ENCODE measurements around the gene DNAH2. TPM values are rescaled to one million over a fixed set of nuclear protein-coding genes. Genes with fewer than 3 reads are reported as not detected.

Gene DNAH2
- polyA plus RNA-seq, 4 donors: 0.29 to 0.49 (median 0.38) TPM

DNA sequence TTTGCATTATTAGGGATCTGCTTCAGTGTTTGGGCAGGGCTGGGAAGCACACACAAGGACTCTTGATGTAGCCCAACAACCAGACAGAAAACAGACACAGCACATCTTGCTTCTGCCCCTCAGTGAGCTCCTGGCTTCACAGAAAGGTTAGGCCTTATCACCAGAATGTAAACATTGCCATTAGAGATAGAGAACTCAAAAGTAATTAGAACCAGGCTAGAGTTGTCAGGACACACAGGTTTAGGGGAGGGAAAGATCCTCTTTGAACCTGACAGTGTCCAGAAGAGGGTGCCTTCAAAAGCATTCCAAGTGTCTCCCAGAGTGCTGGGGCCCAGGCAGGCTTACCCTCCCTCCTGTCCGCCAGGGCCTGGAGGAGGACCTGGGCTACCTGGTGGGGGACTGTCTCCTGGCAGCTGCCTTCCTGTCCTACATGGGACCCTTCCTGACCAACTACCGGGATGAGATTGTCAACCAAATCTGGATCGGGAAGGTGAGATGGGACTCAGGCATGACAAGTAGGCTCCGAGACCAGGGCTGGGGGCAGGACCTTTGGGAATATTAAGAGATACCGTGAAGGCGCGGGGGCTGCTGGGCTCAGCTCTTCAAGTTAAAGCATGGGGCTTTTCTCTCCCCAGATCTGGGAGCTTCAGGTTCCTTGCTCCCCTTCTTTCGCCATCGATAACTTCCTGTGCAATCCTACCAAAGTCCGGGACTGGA lies 99.5 kb downstream of the DNAH2 start:
- no peak for DNase-seq (ENCODE audit: low read depth in 4 of 4, low spot score in 3 of 4)

DNA sequence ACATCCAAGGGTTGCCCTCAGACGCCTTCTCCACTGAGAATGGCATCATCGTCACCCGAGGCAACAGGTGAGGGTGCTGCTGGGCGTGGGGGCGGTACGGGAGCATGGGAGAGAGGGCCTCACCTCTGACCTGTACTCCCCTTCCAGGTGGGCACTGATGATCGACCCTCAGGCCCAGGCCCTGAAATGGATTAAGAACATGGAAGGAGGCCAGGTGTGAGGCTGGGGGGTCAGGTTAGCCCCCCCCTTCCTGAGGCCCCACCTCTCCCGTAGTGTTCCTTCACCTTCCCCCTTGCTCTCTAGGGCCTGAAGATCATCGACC lies 100.1 kb downstream of the DNAH2 start:
- no peak for DNase-seq (ENCODE audit: low read depth in 4 of 4, low spot score in 3 of 4)

DNA sequence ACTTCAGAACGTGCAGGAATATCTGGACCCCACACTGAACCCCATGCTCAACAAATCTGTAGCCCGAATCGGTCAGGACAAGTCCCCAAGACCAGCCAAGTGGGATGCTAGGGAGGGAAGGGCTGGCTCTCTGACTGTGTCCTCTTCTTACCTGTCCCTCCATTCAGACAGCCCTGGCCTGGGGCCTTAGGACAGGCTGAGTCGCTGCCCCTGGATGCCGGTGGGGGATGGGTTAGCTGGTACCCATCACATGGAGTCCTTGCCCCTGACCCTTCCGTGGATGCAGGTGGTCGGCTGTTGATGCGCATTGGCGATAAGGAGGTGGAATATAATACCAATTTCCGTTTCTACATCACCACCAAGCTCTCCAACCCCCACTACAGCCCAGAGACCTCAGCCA lies 100.5 kb downstream of the DNAH2 start:
- no peak for DNase-seq (ENCODE audit: low read depth in 4 of 4, low spot score in 3 of 4)

DNA sequence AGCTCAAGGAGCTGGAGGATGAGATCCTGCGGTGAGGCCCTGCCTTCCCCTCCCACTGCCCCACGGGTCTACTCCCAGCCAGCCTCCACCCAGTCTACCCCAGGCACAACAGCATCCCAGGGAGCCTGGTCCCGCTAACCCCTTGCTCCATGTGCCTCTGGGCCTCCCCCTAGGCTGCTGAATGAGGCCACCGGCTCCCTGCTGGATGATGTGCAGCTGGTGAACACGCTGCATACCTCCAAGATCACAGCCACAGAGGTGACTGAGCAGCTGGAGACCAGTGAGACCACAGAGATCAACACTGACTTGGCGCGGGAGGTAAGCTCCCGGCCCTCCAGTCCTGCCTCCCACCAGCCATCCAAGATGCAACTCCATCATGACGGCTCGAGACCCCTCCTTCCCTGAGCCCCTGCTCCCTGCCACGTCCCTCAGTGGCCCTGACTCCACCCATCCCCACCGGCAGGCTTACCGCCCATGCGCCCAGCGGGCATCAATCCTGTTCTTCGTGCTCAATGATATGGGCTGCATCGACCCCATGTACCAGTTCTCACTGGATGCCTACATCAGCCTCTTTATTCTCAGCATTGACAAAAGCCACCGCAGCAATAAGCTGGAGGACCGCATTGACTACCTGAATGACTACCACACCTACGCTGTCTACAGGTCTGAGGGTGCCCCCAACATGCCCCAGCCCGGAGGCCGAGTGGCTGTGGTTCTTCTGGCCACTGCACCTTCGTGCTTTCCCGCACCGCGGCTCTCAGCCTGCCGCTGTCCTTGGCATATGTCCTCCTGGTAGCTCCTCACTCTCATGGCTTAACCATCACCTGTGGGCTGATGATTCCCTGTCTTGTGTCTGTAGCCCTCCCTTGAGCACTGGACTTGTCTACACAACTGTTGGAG lies 101.5 kb downstream of the DNAH2 start:
- no peak for DNase-seq (ENCODE audit: low read depth in 4 of 4, low spot score in 3 of 4)

DNA sequence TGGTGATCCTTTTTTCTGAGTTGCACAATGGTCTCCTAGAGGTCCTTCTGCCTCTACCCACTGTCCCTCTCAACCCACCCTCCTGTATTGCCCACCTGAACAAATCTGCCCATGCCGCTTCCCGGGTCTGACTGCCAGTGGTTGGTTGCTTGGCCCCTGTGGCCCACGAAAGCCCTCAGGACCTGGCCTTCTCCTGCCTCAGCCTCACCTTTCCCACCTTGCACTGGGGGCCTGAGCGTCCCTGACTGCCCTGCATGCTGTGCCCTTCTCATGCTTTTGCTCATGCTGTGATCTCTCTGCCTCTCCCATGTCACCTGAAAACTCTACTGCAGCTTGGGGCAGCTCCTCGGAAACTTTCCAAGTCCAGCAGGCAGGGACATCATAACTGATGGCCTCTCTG lies 102.7 kb downstream of the DNAH2 start:
- DNase-seq (ENCODE audit: low read depth in 4 of 4, low spot score in 3 of 4): no peak

DNA sequence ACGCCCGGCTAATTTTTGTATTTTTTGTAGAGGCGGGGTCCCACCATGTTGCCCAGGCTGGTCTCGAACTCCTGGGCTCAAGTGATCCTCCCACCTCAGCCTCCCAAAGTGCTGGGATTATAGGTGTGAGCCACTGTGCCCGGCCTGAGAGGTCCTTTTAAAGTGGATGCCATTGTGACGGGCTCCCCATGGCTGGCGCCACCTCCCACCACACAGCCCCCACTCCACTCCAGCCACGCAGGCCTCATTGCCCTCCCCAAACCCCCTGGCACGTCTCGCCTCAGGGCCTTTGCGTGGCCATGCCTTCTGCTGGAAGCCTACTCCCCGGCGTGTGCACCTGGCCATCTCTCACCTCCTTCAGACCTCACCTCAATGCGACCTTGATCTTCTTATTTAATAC lies 104.6 kb downstream of the DNAH2 start:
- no peak for DNase-seq (ENCODE audit: low read depth in 4 of 4, low spot score in 3 of 4)

DNA sequence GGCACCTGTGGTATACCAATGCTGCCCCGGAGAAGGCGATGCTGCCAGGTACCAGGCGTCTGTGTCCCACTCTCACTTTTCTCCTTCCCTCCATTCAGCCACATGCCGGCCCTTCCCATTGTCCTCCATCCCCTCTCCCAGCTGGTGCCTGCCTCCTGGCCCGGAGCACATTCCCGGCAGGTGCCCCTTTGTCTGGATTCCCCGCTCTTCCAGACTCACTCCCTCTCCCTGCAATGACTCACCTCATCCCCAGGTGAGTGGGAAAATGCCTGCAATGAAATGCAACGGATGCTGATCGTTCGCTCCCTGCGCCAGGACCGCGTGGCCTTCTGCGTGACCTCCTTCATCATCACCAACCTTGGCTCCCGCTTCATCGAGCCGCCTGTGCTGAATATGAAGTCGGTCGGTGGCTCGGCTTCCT lies 106.0 kb downstream of the DNAH2 start:
- no peak for DNase-seq (ENCODE audit: low read depth in 4 of 4, low spot score in 3 of 4)

DNA sequence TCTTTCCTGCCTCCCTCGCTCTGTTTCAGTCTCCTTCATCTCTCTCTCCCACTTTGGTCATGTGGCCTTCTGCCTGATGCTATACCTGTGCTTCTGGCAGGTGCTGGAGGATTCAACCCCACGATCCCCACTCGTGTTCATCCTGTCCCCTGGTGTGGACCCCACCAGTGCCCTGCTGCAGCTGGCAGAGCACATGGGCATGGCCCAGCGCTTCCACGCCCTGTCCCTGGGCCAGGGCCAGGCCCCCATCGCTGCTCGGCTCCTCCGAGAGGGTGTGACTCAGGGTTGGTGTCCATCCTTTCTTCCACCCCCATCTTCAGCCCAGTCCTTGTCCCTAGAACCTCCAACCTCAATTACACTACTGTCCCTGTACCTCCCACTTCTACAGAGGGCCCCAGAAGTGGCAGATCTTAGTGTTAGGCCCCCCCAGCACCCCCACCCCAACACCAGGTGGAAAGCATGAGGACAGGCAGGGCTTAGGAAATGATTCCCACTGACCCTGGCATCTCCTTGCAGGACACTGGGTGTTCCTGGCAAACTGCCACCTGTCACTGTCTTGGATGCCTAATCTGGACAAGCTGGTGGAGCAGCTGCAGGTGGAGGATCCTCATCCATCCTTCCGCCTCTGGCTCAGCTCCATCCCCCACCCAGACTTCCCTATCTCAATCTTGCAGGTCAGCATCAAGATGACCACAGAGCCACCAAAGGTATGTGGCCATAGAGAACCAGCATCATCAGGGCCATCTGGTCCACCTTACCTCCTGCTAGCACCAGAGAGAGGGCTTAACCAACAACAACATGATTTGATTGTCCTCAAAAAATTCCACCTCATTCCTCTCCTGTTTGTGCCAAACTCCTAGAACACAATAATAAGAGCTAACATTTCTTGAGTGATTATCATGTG lies 106.7 kb downstream of the DNAH2 start:
- no peak for DNase-seq (ENCODE audit: low read depth in 4 of 4, low spot score in 3 of 4)

DNA sequence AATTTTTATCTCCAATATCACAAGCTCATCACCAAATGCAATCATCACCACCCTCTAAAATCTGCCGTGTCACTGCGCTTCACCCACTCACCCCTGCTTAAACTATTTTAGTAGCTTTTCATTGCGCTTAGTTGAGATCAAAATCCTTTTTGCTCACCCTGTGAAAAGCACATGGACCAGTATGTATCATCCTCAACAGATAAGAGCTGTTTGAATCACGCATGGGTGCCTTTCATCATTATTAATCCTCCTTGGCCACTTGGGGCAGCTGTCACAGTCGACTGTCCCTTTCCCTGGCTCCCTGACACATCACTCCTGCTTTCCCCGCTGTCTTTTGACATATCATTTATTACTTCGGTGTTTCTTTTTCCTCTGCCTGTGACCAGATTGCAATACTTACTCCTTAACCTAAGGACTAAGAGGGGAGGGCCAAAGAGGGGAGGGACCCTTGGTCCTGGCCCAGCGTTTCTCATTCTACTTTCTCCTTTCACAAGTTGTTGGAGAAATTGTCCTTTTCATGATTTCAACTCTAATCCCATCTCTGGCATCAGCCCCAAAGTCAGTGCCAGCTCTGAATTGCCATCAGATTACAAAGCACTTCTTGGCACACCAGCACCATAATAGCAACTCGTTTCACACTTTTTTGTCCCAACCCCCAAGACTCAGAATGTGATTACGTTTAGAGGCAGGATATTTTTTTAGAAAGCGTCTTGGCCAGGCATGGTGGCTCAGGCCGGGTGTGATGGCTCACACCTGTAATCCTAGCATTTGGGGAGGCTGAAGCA lies 107.9 kb downstream of the DNAH2 start:
- no peak for DNase-seq (ENCODE audit: low read depth in 4 of 4, low spot score in 3 of 4)

DNA sequence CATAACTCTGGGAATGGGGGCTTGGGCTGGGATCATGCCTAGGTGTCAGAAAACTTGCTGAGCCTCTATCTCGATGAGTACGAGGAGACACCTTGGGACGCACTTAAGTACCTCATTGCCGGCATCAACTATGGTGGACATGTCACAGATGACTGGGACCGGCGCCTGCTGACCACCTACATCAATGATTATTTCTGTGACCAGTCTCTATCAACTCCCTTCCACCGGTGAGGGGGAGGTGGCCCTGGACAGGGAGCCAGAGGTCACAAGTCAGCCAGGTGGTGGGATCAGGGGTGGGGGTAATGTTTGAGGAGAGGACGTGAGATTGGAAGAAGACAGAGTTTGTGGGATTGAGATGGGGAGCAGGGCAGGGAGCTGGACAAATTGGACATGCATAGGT lies 113.1 kb downstream of the DNAH2 start:
- no peak for DNase-seq (ENCODE audit: low read depth in 4 of 4, low spot score in 3 of 4)

DNA sequence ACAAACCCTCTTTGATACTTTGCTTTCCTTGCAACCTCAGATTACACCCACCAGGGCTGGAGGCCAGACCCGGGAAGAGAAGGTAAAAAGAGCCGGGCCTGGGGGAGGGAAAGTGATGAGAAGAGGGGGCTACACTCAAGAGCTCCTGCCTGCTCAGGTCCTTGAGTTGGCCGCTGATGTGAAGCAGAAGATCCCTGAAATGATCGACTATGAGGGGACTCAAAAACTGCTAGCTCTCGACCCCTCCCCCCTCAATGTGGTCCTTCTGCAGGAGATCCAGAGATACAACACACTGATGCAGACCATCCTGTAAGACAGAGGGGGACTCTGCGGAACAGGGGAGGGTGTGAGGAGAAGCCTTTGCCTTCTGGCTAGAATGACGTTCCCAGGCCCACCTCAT lies 113.7 kb downstream of the DNAH2 start:
- no peak for DNase-seq (ENCODE audit: low read depth in 4 of 4, low spot score in 3 of 4)

DNA sequence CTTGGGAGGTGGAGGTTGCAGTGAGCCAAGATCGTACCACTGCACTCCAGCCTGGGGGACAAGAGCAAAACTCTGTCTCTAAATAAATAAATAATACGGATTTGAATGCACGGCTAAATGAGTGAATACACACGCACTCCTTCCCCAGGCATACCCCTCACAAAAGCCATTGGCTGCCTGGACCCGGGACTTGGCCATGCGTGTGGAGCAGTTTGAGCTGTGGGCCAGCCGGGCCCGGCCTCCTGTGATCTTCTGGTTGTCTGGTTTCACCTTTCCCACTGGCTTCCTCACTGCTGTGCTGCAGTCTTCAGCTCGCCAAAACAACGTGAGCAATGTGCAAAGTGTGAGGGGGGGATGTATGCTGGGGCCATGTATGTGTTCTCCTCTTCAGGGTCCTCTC lies 114.9 kb downstream of the DNAH2 start:
- no peak for DNase-seq (ENCODE audit: low read depth in 4 of 4, low spot score in 3 of 4)

DNA sequence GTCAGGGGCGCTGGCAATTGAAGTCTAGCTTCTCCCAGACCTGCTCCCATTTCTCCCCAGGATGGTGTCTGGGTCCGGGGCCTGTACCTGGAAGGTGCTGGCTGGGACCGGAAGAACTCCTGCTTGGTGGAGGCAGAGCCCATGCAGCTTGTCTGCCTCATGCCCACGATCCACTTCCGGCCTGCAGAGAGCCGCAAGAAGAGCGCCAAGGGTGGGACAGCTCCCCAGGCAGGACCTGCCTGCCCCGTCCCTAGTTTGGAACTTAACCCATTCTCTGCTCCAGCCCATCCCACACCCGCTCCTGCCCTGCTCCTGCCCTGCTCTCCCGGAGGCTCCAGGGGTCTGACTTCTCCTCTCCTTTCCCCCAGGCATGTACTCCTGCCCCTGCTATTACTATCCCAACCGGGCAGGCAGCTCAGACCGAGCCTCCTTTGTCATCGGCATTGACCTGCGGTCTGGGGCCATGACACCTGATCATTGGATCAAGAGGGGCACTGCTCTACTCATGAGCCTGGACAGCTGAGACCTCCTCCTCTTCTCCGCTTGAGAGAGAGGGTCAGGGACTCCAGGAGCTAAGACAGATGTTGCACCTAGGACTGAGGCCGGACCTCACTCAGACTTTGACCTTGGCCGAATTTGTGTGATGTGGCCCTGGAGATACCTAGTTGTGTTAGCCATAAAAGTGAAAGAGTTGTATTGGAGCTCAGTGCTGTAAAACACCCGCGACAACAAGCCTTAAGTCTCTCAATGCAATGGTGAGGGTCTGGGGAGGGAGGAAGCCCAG lies 115.7 kb downstream of the DNAH2 start:
- DNase-seq (ENCODE audit: low read depth in 4 of 4, low spot score in 3 of 4): no peak

DNA sequence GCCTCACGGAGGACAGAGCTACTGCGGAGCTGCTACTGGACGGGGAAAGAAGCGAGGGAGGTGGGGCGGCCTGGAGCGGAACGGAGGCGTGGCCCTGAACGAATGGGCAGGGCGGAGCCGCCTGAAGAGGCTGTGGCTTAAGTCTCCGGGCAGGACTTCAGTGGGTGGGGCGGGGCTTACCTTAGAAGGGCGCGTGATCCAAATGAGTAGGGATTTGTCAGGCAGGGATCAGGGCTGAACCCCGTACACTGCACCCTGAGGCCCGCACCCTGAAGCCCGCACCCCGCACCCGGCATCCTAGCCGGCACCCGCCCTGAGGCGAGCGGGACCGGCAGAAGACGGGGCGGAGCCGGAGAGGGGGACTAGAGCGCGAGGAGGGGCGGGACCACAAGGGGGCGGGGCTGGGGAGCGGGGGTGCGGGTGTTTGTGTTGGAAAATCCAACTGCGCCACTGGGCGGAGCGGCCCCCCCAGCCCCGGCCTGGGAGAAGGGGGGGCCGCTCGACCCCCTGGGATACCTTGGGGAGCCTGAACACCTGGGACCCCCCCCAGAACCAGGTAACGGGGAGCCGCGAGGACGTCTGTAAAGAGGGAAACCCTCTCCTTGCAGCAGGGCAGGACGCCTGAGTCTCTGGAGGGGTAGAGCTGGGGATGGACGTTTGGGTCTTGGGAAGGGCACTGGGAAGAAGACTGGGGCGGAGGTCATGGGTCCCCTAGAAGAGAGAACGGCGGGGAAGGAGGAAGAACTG lies 116.4 kb downstream of the DNAH2 start, which contains the start of gene KDM6B:
Gene KDM6B, plus strand, starts transcription at position 423 of the 747 bp plus-strand sequence. CDS start 11,338 bp downstream, outside the sequence.
- DNase-seq (ENCODE audit: low read depth in 4 of 4, low spot score in 3 of 4): peak in 3 of 4 donors; percentile 82 to 88 (median 86)

DNA sequence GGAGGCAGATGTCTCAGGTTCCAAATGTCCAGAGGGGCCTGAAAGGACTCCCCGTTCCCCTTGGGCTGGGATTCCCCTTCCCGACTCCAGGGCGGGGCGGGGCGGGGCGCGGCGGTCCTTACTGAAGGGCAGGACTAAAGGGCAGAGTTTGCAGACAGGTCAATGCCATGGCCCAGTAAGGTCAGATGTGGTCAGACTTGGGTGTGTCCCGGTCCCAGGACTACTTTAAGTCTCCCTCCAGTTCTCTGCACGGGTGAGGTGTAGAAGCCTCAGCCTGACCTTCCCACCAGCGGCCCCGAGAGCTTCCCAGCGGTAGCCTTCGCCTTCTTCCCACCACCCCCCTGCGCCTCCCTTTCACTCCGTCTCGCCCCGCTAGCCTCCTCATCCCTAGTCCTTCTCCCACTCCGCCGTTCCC lies 117.0 kb downstream of the DNAH2 start:
- DNase-seq (ENCODE audit: low read depth in 4 of 4, low spot score in 3 of 4): no peak

DNA sequence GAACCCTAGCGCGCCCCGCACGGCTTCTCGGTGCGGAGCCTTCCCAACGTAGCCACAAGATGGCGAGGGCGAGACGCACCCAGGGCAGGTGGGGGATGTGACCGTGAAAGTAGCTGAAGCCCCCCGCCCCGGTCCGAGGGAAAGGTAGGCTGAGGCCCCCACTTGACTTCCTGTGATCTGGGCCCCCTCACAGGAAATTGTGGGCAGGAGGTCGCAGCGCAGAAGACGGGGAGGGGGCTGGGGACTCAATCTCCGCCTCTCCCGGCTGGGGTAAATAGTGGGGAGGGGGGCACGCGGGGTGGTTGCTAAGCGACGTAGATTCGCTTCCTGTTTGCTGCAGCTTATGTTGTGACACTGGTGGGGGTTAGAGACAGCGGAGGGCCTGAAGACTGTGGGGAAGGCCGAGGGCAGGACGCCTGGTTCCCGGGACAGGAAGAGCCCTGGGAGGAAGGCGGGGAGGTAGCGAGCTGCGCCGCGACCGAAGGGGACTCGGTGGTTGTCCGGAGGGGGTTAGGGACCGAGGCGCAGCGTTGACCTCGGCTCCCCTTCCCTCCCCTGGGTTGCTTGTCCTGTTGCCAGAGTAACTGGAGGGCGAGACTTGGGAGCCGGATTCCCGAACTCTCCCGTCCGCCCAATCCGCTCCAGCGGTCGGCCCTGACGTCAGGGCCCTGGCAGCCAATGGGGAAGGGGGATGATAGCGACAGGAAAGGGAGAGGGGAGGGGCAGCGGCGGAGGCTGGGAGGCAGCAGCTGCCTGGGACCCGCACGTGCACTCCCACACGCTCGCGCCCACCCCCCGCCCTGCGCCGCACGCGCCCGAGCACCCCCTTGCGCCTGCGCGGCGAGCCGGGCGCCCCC lies 117.6 kb downstream of the DNAH2 start:
- DNase-seq (ENCODE audit: low read depth in 4 of 4, low spot score in 3 of 4): peak; percentile 95 to 98 (median 97)

DNA sequence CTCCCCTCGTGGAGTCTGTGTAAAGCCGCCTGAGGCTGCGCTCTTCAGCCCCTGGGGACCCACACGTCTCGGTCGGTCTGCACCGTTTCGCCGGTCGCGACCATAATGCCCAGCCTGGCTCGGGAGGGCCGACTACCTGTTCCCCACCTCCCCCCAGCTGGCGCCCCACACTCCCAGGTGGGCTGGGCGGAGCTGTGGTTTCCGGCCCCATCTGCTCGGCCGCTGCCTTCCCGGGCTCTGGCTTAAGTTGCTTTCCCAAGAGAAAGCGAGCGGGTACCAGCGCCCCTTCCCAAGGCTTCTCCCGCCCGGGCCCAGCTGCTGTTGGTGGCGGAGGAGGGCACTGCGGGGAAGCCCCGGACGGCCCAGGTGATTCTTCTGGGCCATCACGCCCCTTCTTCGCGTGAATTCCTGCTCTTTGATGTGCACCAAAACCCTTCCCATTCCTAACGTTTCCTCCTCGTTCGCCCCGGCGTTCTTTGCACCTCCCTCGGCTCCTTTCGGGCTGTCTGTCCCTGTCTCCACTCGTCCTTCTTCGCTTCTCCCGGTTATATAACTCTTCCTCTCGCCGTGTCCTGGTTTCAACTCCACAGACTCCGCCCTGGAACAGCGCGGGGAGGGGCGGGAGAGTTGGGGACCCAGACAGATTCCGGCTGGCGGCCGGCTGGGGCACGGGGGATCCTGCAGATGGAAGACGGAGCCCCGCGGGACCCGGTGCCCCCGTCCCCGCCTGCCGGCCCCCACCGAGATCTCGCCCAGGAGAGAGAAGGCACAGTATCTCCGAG lies 118.5 kb downstream of the DNAH2 start:
- peak in 1 of 4 donors; percentile 61 for DNase-seq (ENCODE audit: low read depth in 4 of 4, low spot score in 3 of 4)
